GM12878 (cell line): ENCODE measurements around the gene SLAIN2. TPM values are rescaled to one million over a fixed set of nuclear protein-coding genes. Genes with fewer than 3 reads are reported as not detected.

ENCODE experiments used
- ATAC-seq: fragments of 200-7000 bp; cut with Tn5 transposase; 3 replicates; pipeline ENCODE4 v1.9.1; 2020; ENCODE audit warnings: mild to moderate bottlenecking, moderate library complexity
- BruUV-seq: library from RNA; stranded (reverse); fragments of 400-500 nt; replicated peaks from 2 replicates; lab custom pipeline; 2021; lab: Mats Ljungman, UMichigan
- CTCF ChIA-PET: fragments of 300-600 bp; sonication (Branson Sonifier 250); formaldehyde crosslinking; extraction: SDS; loops from one replicate; lab custom pipeline; 2021; ENCODE audit warnings: inconsistent platforms; lab: Yijun Ruan, JAX
- POLR2A ChIA-PET: fragments of 350-600 bp; formaldehyde crosslinking; extraction: SDS; loops from one replicate; lab custom pipeline; 2021; ENCODE audit warnings: inconsistent platforms; lab: Charles Lee
- RAD21 ChIA-PET: fragments of 300-600 bp; sonication (Branson Sonifier 250); formaldehyde crosslinking; loops from one replicate; lab custom pipeline; 2023; ENCODE audit warnings: antibody characterized with exemption; ENCODE audit not compliant: unreplicated experiment; lab: Charles Lee
- SMC1A ChIA-PET: fragments of 300-600 bp; sonication (Branson Sonifier 250); formaldehyde crosslinking; loops from one replicate; lab custom pipeline; 2023; ENCODE audit not compliant: unreplicated experiment, uncharacterized antibody; lab: Charles Lee
- DNase-seq: peaks from one replicate; pipeline ENCODE4 v3.0.0-alpha.2; 2011; ENCODE audit warnings: low read depth, low spot score
- FAIRE-seq: peaks from 3 replicates; lab custom pipeline; 2011; peaks lifted over from hg19 to GRCh38; lab: Jason Lieb, UNC
- H2AFZ ChIP-seq: 2 replicates; pipeline ENCODE4 v1.6.0; 2011; ENCODE audit warnings: low read depth, low read length, control low read depth; ENCODE audit not compliant: control insufficient read depth
- H3K27ac ChIP-seq: 2 replicates; pipeline ENCODE4 v1.5.1; 2011; ENCODE audit warnings: control low read depth; ENCODE audit not compliant: control insufficient read depth, insufficient read depth
- H3K27me3 ChIP-seq, 2 experiments: replicated peaks in 1 of 2; 2 replicates each; pipeline versions ENCODE4 v1.6.0 to v1.6.1; 2011; ENCODE audit warnings: low read length in 1 of 2; ENCODE audit not compliant: control insufficient read depth in 2 of 2, insufficient read depth in 2 of 2
- H3K36me3 ChIP-seq, 2 experiments: 2 replicates each; pipeline ENCODE4 v1.5.1; 2011; ENCODE audit warnings: low read length in 1 of 2; ENCODE audit not compliant: control insufficient read depth in 2 of 2, insufficient read depth in 2 of 2
- H3K4me1 ChIP-seq: 2 replicates; pipeline ENCODE4 v1.6.1; 2011; ENCODE audit warnings: mild to moderate bottlenecking, low read length, moderate library complexity, mixed read lengths; ENCODE audit not compliant: control insufficient read depth, insufficient read depth
- H3K4me2 ChIP-seq: 2 replicates; pipeline ENCODE4 v1.6.0; 2011; ENCODE audit warnings: control low read depth; ENCODE audit not compliant: control insufficient read depth, insufficient read depth
- H3K4me3 ChIP-seq: fragments of 200-600 bp; sonication (generic); 2 replicates; pipeline ENCODE4 v1.5.1; 2016
- H3K79me2 ChIP-seq: 2 replicates; pipeline ENCODE4 v1.6.0; 2011; ENCODE audit warnings: low read length; ENCODE audit not compliant: control insufficient read depth, insufficient read depth
- H3K9ac ChIP-seq: 2 replicates; pipeline ENCODE4 v1.8.0; 2011; ENCODE audit warnings: low read length, control low read depth, mixed read lengths; ENCODE audit not compliant: control insufficient read depth, insufficient read depth
- H3K9me3 ChIP-seq: replicated peaks from 3 replicates; pipeline ENCODE4 v1.5.1; 2011; ENCODE audit warnings: mild to moderate bottlenecking, low read length; ENCODE audit not compliant: control insufficient read depth, insufficient read depth
- H4K20me1 ChIP-seq: 2 replicates; pipeline ENCODE4 v1.6.0; 2011; ENCODE audit not compliant: control insufficient read depth, insufficient read depth
- ASH2L ChIP-seq: fragments of 300-600, 200-600 bp; sonication (generic); IDR thresholded peaks from 2 replicates; pipeline ENCODE4 v1.6.1; 2017; ENCODE audit warnings: low read depth, mild to moderate bottlenecking, borderline replicate concordance
- FOXK2 ChIP-seq: fragments of 450-650 bp; IDR thresholded peaks from 2 replicates; pipeline ENCODE4 v1.6.1; 2017; ENCODE audit warnings: mild to moderate bottlenecking, moderate library complexity
- KAT2A ChIP-seq: conservative IDR thresholded peaks from 2 replicates; pipeline ENCODE4 v1.6.1; 2011; ENCODE audit warnings: low read depth, low read length; ENCODE audit not compliant: control insufficient read depth
- KDM1A ChIP-seq: fragments of 200-600 bp; sonication (generic); IDR thresholded peaks from 2 replicates; pipeline ENCODE4 v1.6.1; 2016; ENCODE audit warnings: borderline replicate concordance
- MEF2B ChIP-seq: fragments of 450-650 bp; IDR thresholded peaks from 2 replicates; pipeline ENCODE4 v1.6.1; 2018; ENCODE audit warnings: mild to moderate bottlenecking, moderate library complexity; ENCODE audit not compliant: partially characterized antibody, poor library complexity, severe bottlenecking
- NFIC ChIP-seq: IDR thresholded peaks from 2 replicates; pipeline ENCODE4 v1.6.1; 2012; ENCODE audit warnings: low read depth, mild to moderate bottlenecking, inconsistent platforms, low read length, moderate library complexity
- NFXL1 ChIP-seq: fragments of 450-650 bp; IDR thresholded peaks from 2 replicates; pipeline ENCODE4 v1.6.1; 2017; ENCODE audit warnings: antibody characterized with exemption, mild to moderate bottlenecking, borderline replicate concordance
- NFYB ChIP-seq: IDR thresholded peaks from 2 replicates; pipeline ENCODE4 v1.6.1; 2011; ENCODE audit warnings: low read depth, mild to moderate bottlenecking, low read length, improper control_type of control experiment, moderate library complexity; ENCODE audit not compliant: insufficient read depth
- PKNOX1 ChIP-seq: fragments of 450-650 bp; IDR thresholded peaks from 2 replicates; pipeline ENCODE4 v1.6.1; 2016; ENCODE audit warnings: mild to moderate bottlenecking
- POLR2A ChIP-seq: IDR thresholded peaks from 2 replicates; pipeline ENCODE4 v1.6.1; 2011; ENCODE audit warnings: low read depth, mild to moderate bottlenecking, low read length
- SKIL ChIP-seq: fragments of 450-650 bp; IDR thresholded peaks from 2 replicates; pipeline ENCODE4 v1.6.1; 2017; ENCODE audit warnings: mild to moderate bottlenecking, low read depth, inconsistent platforms; ENCODE audit not compliant: poor library complexity, severe bottlenecking
- SMAD5 ChIP-seq: IDR thresholded peaks from 2 replicates; pipeline ENCODE4 v1.6.1; 2016; ENCODE audit warnings: antibody characterized with exemption, low read depth
- SMC3 ChIP-seq: IDR thresholded peaks from 2 replicates; pipeline ENCODE4 v1.6.1; 2011; ENCODE audit warnings: low read length, improper control_type of control experiment, borderline replicate concordance
- SREBF1 ChIP-seq: IDR thresholded peaks from 2 replicates; pipeline ENCODE4 v1.6.1; 2012; ENCODE audit warnings: mild to moderate bottlenecking, low read length
- WGBS: methylation state at CpG from one replicate; pipeline ENCODE4 v1.1.6; 2016; ENCODE audit warnings: low lambda C conversion rate; ENCODE audit not compliant: insufficient replicate concordance, insufficient coverage; ENCODE audit errors: missing lambda C conversion rate; 5-methylcytosine and 5-hydroxymethylcytosine counted together
- in situ Hi-C: fragments of 300-500 bp; cut with MboI; formaldehyde crosslinking; loops from 9 replicates; pipeline ENCODE4 v1.14.3; 2018; ENCODE audit warnings: mixed read lengths
- intact Hi-C: fragments of 100-400 bp; cut with micrococcal nuclease; formaldehyde crosslinking; loops from one replicate; pipeline ENCODE4 v1.14.2; 2022; ENCODE audit not compliant: unreplicated experiment
- polyA plus RNA-seq, 11 experiments: library from polyadenylated mRNA; depleted of rRNA in 4 of 11; unstranded in 6 of 11; stranded (reverse) in 5 of 11; fragments of >200 nt; fragmentation: Nextera tagmentation in 4 of 11; fragmentation: Illumina TruSeq in 1 of 11; extraction: Ambion mirVana in 4 of 11; extraction: Trizol in 1 of 11; gene quantifications; 1 replicate in 1 of 11; 2 replicates in 10 of 11; pipeline versions ENCODE4 v1.2.1 to v1.2.3, GENCODE V29; 2011 to 2016; ENCODE audit warnings: inconsistent platforms in 2 of 11, missing spikeins in 2 of 11, low read depth in 1 of 11
- total RNA-seq, 4 experiments: library from RNA; depleted of rRNA in 3 of 4; stranded (reverse); fragments of >200 nt in 3 of 4; fragmentation: Illumina TruSeq in 1 of 4; extraction: Trizol in 1 of 4; gene quantifications; 2 replicates each; pipeline versions ENCODE4 v1.2.1 to v1.2.3, GENCODE V29; 2013 to 2021

SLAIN2 gene
- total and polyA plus RNA-seq, 10 of the 15 experiments (the other 5 are each of a cell fraction or from before 2014, with no cell fraction given) = 4.3 to 96.6 (median 25.4) TPM

GRCh38 chr4:48475770-48476169 lies 134.4 kb downstream of the SLAIN2 start:
- SMC1A ChIA-PET = interaction anchor here (0.8 to 1.3 kb wide), 5 partner anchors 9 to 26 kb away, joined by 3 to 5 read pairs (median 3); no protein-coding TSS in a partner anchor
- FAIRE-seq = no peak
- TF ChIP-seq SKIL (no peak), NFYB (no peak), POLR2A (no peak), ASH2L (no peak), PKNOX1 (no peak), MEF2B (no peak), KAT2A (no peak), NFIC (no peak), NFXL1 (no peak), SREBF1 (no peak), SMAD5 (no peak), KDM1A (no peak), SMC3 (no peak), FOXK2 (no peak)
- Histone ChIP-seq H3K79me2 (no peaks in the 10 kb centered on the region), H3K4me3 (no peak overlapping the region), H3K4me2 (no peak overlapping the region), H2AFZ (no peak overlapping the region), H3K27me3 (no peaks in the 10 kb centered on the region), H3K9me3 (no peaks in the 10 kb centered on the region), H3K27ac (no peak overlapping the region), H4K20me1 (no peaks in the 10 kb centered on the region), H3K4me1 (no peaks in the 10 kb centered on the region), H3K9ac (no peak overlapping the region), H3K36me3 (no peaks in the 10 kb centered on the region)
- DNase-seq = no peak
- in situ Hi-C loops = no loop called here
- no TSS peak for BruUV-seq
- intact Hi-C loops = no loop called here
- POLR2A ChIA-PET = no interaction called here
- WGBS = 88% methylated on average over 6 of the region's 6 CpGs
- RAD21 ChIA-PET = no interaction called here
- ATAC-seq = no peak
- CTCF ChIA-PET = interaction anchor here (0.6 to 1.2 kb wide), 4 partner anchors 10 to 20 kb away, joined by 3 read pairs; no protein-coding TSS in a partner anchor

Other genes with a start within 250 kb of the SLAIN2 start
- gene TXK, start 207.3 kb upstream of the SLAIN2 start, total RNA-seq (2014; rRNA removed) = 2.1 and 2.7 TPM in 2 replicates
- gene TXK, start 207.3 kb upstream of the SLAIN2 start, total RNA-seq (2014; rRNA removed; fragmentation: Illumina TruSeq; extraction: Trizol) = 1.8 and 2.1 TPM in 2 replicates
- 1.3 and 1.4 TPM in 2 replicates for gene TXK, start 207.3 kb upstream of the SLAIN2 start, total RNA-seq (2021)
- 1.5 and 2.4 TPM in 2 replicates for gene TXK, start 207.3 kb upstream of the SLAIN2 start, polyA plus RNA-seq (2011; rRNA removed)
- 2.9 and 3.1 TPM in 2 replicates for gene TXK, start 207.3 kb upstream of the SLAIN2 start, polyA plus RNA-seq (2014; fragmentation: Illumina TruSeq; extraction: Trizol)
- under 1 TPM; 0.44 to 0.95 TPM for gene TXK, start 207.3 kb upstream of the SLAIN2 start, polyA plus RNA-seq (2014; fragmentation: Nextera tagmentation; extraction: Ambion mirVana)
- 1.6 and 2.4 TPM in 2 replicates for gene TXK, start 207.3 kb upstream of the SLAIN2 start, polyA plus RNA-seq (2014; rRNA removed)
- 1 to 10 TPM in 1 of 2 experiments, under 1 TPM in 1; 0.91 to 1.1 TPM for gene TXK, start 207.3 kb upstream of the SLAIN2 start, polyA plus RNA-seq (2016; fragmentation: Nextera tagmentation; extraction: Ambion mirVana)
- gene TEC, start 71.7 kb upstream of the SLAIN2 start, total RNA-seq (2014; rRNA removed) = 24.2 and 27.2 TPM in 2 replicates
- 24.4 and 25.6 TPM in 2 replicates for gene TEC, start 71.7 kb upstream of the SLAIN2 start, total RNA-seq (2014; rRNA removed; fragmentation: Illumina TruSeq; extraction: Trizol)
- 19.0 and 20.2 TPM in 2 replicates for gene TEC, start 71.7 kb upstream of the SLAIN2 start, total RNA-seq (2021)
- gene TEC, start 71.7 kb upstream of the SLAIN2 start, polyA plus RNA-seq (2011; rRNA removed) = 15.4 and 21.3 TPM in 2 replicates
- 18.6 and 23.7 TPM in 2 replicates for gene TEC, start 71.7 kb upstream of the SLAIN2 start, polyA plus RNA-seq (2014; fragmentation: Illumina TruSeq; extraction: Trizol)
- gene TEC, start 71.7 kb upstream of the SLAIN2 start, polyA plus RNA-seq (2014; fragmentation: Nextera tagmentation; extraction: Ambion mirVana) = 1 to 10 TPM; 7.4 to 10.0 TPM
- 17.3 and 19.3 TPM in 2 replicates for gene TEC, start 71.7 kb upstream of the SLAIN2 start, polyA plus RNA-seq (2014; rRNA removed)
- gene TEC, start 71.7 kb upstream of the SLAIN2 start, polyA plus RNA-seq (2016; fragmentation: Nextera tagmentation; extraction: Ambion mirVana) = 10 to 100 TPM; 14.6 to 15.5 TPM
- not detected in 2 replicates for gene SLC10A4, start 141.8 kb downstream of the SLAIN2 start, total RNA-seq (2014; rRNA removed)
- not detected in 2 replicates for gene SLC10A4, start 141.8 kb downstream of the SLAIN2 start, total RNA-seq (2014; rRNA removed; fragmentation: Illumina TruSeq; extraction: Trizol)
- gene SLC10A4, start 141.8 kb downstream of the SLAIN2 start, total RNA-seq (2021) = not detected in 2 replicates
- 0.12 TPM in 2 replicates for gene SLC10A4, start 141.8 kb downstream of the SLAIN2 start, polyA plus RNA-seq (2011; rRNA removed)
- gene SLC10A4, start 141.8 kb downstream of the SLAIN2 start, polyA plus RNA-seq (2014; fragmentation: Illumina TruSeq; extraction: Trizol) = not detected in 2 replicates
- not detected for gene SLC10A4, start 141.8 kb downstream of the SLAIN2 start, polyA plus RNA-seq (2014; fragmentation: Nextera tagmentation; extraction: Ambion mirVana)
- not detected in 2 replicates for gene SLC10A4, start 141.8 kb downstream of the SLAIN2 start, polyA plus RNA-seq (2014; rRNA removed)
- not detected for gene SLC10A4, start 141.8 kb downstream of the SLAIN2 start, polyA plus RNA-seq (2016; fragmentation: Nextera tagmentation; extraction: Ambion mirVana)
- not detected in 2 replicates for gene ZAR1, start 148.7 kb downstream of the SLAIN2 start, total RNA-seq (2014; rRNA removed)
- gene ZAR1, start 148.7 kb downstream of the SLAIN2 start, total RNA-seq (2014; rRNA removed; fragmentation: Illumina TruSeq; extraction: Trizol) = not detected in 2 replicates
- gene ZAR1, start 148.7 kb downstream of the SLAIN2 start, total RNA-seq (2021) = not detected in 2 replicates
- not detected in 2 replicates for gene ZAR1, start 148.7 kb downstream of the SLAIN2 start, polyA plus RNA-seq (2011; rRNA removed)
- gene ZAR1, start 148.7 kb downstream of the SLAIN2 start, polyA plus RNA-seq (2014; fragmentation: Illumina TruSeq; extraction: Trizol) = not detected in 2 replicates
- gene ZAR1, start 148.7 kb downstream of the SLAIN2 start, polyA plus RNA-seq (2014; fragmentation: Nextera tagmentation; extraction: Ambion mirVana) = not detected
- gene ZAR1, start 148.7 kb downstream of the SLAIN2 start, polyA plus RNA-seq (2014; rRNA removed) = not detected in 2 replicates
- gene ZAR1, start 148.7 kb downstream of the SLAIN2 start, polyA plus RNA-seq (2016; fragmentation: Nextera tagmentation; extraction: Ambion mirVana) = not detected